ENCODE measurements around the gene SOCS1. TPM values are rescaled to one million over a fixed set of nuclear protein-coding genes. Genes with fewer than 3 reads are reported as not detected.

SOCS1 gene
- polyA plus RNA-seq, 1 donor from 2014 or later: not detected

- no peak overlapping the region for H2AFZ ChIP-seq (ENCODE audit: low read depth, low read length)
- H3K9me2 ChIP-seq (ENCODE audit: insufficient read depth, low read length): no peaks in the 10 kb centered on the region
- no peaks in the 10 kb centered on the region for H4K20me1 ChIP-seq (ENCODE audit: insufficient read depth)
- TF ChIP-seq, protein P1, sequence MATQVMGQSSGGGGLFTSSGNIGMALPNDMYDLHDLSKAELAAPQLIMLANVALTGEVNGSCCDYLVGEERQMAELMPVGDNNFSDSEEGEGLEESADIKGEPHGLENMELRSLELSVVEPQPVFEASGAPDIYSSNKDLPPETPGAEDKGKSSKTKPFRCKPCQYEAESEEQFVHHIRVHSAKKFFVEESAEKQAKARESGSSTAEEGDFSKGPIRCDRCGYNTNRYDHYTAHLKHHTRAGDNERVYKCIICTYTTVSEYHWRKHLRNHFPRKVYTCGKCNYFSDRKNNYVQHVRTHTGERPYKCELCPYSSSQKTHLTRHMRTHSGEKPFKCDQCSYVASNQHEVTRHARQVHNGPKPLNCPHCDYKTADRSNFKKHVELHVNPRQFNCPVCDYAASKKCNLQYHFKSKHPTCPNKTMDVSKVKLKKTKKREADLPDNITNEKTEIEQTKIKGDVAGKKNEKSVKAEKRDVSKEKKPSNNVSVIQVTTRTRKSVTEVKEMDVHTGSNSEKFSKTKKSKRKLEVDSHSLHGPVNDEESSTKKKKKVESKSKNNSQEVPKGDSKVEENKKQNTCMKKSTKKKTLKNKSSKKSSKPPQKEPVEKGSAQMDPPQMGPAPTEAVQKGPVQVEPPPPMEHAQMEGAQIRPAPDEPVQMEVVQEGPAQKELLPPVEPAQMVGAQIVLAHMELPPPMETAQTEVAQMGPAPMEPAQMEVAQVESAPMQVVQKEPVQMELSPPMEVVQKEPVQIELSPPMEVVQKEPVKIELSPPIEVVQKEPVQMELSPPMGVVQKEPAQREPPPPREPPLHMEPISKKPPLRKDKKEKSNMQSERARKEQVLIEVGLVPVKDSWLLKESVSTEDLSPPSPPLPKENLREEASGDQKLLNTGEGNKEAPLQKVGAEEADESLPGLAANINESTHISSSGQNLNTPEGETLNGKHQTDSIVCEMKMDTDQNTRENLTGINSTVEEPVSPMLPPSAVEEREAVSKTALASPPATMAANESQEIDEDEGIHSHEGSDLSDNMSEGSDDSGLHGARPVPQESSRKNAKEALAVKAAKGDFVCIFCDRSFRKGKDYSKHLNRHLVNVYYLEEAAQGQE (IDR thresholded peaks at IDR 0.05; ENCODE audit: borderline replicate concordance): no peak
- TF ChIP-seq MXI1 (conservative IDR thresholded peaks at IDR 0.05; ENCODE audit: poor library complexity, severe bottlenecking) (no peak), EP300 (conservative IDR thresholded peaks at IDR 0.05; ENCODE audit: poor library complexity, severe bottlenecking) (no peak), EZH2 (IDR thresholded peaks at IDR 0.05; ENCODE audit: borderline replicate concordance, insufficient read depth, low read length, poor library complexity, severe bottlenecking) (no peak), SMC3 (conservative IDR thresholded peaks at IDR 0.05; ENCODE audit: poor library complexity) (no peak), POLR2AphosphoS5 (IDR thresholded peaks at IDR 0.05) (no peak)
- H3F3A ChIP-seq (ENCODE audit: insufficient read depth, low read length, poor library complexity, severe bottlenecking): no peaks in the 10 kb centered on the region
- H3K79me2 ChIP-seq (replicated peaks; ENCODE audit: insufficient read depth, low read length): no peaks in the 10 kb centered on the region
- no peaks in the 10 kb centered on the region for H3K9me3 ChIP-seq (ENCODE audit: low read length)
- H3K27ac ChIP-seq (ENCODE audit: low read length): no peak overlapping the region
- no peak overlapping the region for H3K4me2 ChIP-seq (ENCODE audit: low read length)
- no peaks in the 10 kb centered on the region for H3K36me3 ChIP-seq (ENCODE audit: insufficient read depth, low read length)
- H3K27me3 ChIP-seq (ENCODE audit: insufficient read depth, low read depth, low read length): peaks cover 18% of the 10 kb centered on the region
- H3K4me3 ChIP-seq (ENCODE audit: low read length): no peak overlapping the region
- no peak overlapping the region for H3K9ac ChIP-seq (ENCODE audit: low read length)
Measured at GRCh38 chr16:11250091-11250785, 5.8 kb downstream of the SOCS1 start.

- no peaks in the 10 kb centered on the region for H3F3A ChIP-seq (ENCODE audit: insufficient read depth, low read length, poor library complexity, severe bottlenecking)
- H3K9me2 ChIP-seq (ENCODE audit: insufficient read depth, low read length): no peaks in the 10 kb centered on the region
- H3K27me3 ChIP-seq (ENCODE audit: insufficient read depth, low read depth, low read length): peaks cover 10% of the 10 kb centered on the region
- H3K4me2 ChIP-seq (ENCODE audit: low read length): no peak overlapping the region
- H2AFZ ChIP-seq (ENCODE audit: low read depth, low read length): no peak overlapping the region
- TF ChIP-seq EZH2 (IDR thresholded peaks at IDR 0.05; ENCODE audit: borderline replicate concordance, insufficient read depth, low read length, poor library complexity, severe bottlenecking): no peak
- no peak for TF ChIP-seq MXI1 (conservative IDR thresholded peaks at IDR 0.05; ENCODE audit: poor library complexity, severe bottlenecking)
- no peak for TF ChIP-seq RAD21 (conservative IDR thresholded peaks at IDR 0.05)
- no peak for TF ChIP-seq CTCF (IDR thresholded peaks at IDR 0.05; ENCODE audit: poor library complexity, severe bottlenecking)
- no peak for TF ChIP-seq POLR2AphosphoS5 (IDR thresholded peaks at IDR 0.05)
- no peak for TF ChIP-seq EP300 (conservative IDR thresholded peaks at IDR 0.05; ENCODE audit: poor library complexity, severe bottlenecking)
- TF ChIP-seq SMC3 (conservative IDR thresholded peaks at IDR 0.05; ENCODE audit: poor library complexity): no peak
- TF ChIP-seq TAF1 (IDR thresholded peaks at IDR 0.05; ENCODE audit: low read depth): no peak
- TF ChIP-seq, protein P1 (IDR thresholded peaks at IDR 0.05; ENCODE audit: borderline replicate concordance): no peak
- H3K36me3 ChIP-seq (ENCODE audit: insufficient read depth, low read length): no peaks in the 10 kb centered on the region
- no peaks in the 10 kb centered on the region for H4K20me1 ChIP-seq (ENCODE audit: insufficient read depth)
- H3K79me2 ChIP-seq (replicated peaks; ENCODE audit: insufficient read depth, low read length): no peaks in the 10 kb centered on the region
- H3K4me3 ChIP-seq (ENCODE audit: low read length): no peak overlapping the region
- H3K9ac ChIP-seq (ENCODE audit: low read length): no peak overlapping the region
- no peaks in the 10 kb centered on the region for H3K9me3 ChIP-seq (ENCODE audit: low read length)
- no peak overlapping the region for H3K27ac ChIP-seq (ENCODE audit: low read length)
Measured at GRCh38 chr16:11249233-11250061, 6.6 kb downstream of the SOCS1 start.
